HuH-7 (cell line): ENCODE results near the gene MEGF9.
"Not testable (repeated sequence)": the region's sequence is repeated elsewhere in the genome, so short reads cannot be mapped to it uniquely, and the experiment has no call there.

Source experiments
- DNase-seq: peaks from one replicate; pipeline ENCODE4 v3.0.0; 2011; ENCODE audit warnings: low spot score

The MEGF9 gene

GRCh38 chr9:120714088-120714845 lies at the start of gene MEGF9:
MEGF9 (minus strand) TSS chr9:120714470; CDS start chr9:120714358, 112 bp downstream.
- DNase-seq, result peak; percentile 97

- no peak for DNase-seq
Measured at GRCh38 chr9:120761006-120761405, 46.7 kb upstream of the MEGF9 start.

- no peak for DNase-seq
Measured at GRCh38 chr9:120759755-120760400, 45.6 kb upstream of the MEGF9 start.

GRCh38 chr9:120758544-120758943 lies 44.3 kb upstream of the MEGF9 start:
- no peak for DNase-seq

- no peak for DNase-seq
Measured at GRCh38 chr9:120757026-120757913, 43.0 kb upstream of the MEGF9 start.

GRCh38 chr9:120756531-120756930 lies 42.3 kb upstream of the MEGF9 start:
- DNase-seq, result no peak

- DNase-seq, result peak; percentile 87
Measured at GRCh38 chr9:120755810-120756434, 41.7 kb upstream of the MEGF9 start.

GRCh38 chr9:120755044-120755443 lies 40.8 kb upstream of the MEGF9 start:
- DNase-seq, result no peak

- no peak for DNase-seq
Measured at GRCh38 chr9:120750421-120750820, 36.2 kb upstream of the MEGF9 start.

GRCh38 chr9:120746366-120746765 lies 32.1 kb upstream of the MEGF9 start:
- not testable (repeated sequence) for DNase-seq

GRCh38 chr9:120745278-120745677 lies 31.0 kb upstream of the MEGF9 start:
- no peak for DNase-seq

GRCh38 chr9:120742951-120743416 lies 28.7 kb upstream of the MEGF9 start:
- DNase-seq, result peak; percentile 91

GRCh38 chr9:120741701-120742100 lies 27.4 kb upstream of the MEGF9 start:
- DNase-seq, result no peak

- DNase-seq, result no peak
Measured at GRCh38 chr9:120741191-120741590, 26.9 kb upstream of the MEGF9 start.

- DNase-seq, result no peak
Measured at GRCh38 chr9:120740132-120740531, 25.9 kb upstream of the MEGF9 start.

GRCh38 chr9:120737416-120738165 lies 23.3 kb upstream of the MEGF9 start:
- DNase-seq, result no peak

- DNase-seq, result no peak
Measured at GRCh38 chr9:120736881-120737280, 22.6 kb upstream of the MEGF9 start.

GRCh38 chr9:120735415-120736126 lies 21.3 kb upstream of the MEGF9 start:
- DNase-seq, result peak; percentile 60

GRCh38 chr9:120734607-120735410 lies 20.5 kb upstream of the MEGF9 start:
- DNase-seq, result no peak

GRCh38 chr9:120733190-120733589 lies 18.9 kb upstream of the MEGF9 start:
- peak; percentile 69 for DNase-seq
